Pancreas (tissue), 10 donors: Measurements from ENCODE around the gene IQCM. TPM values are rescaled to one million over a fixed set of nuclear protein-coding genes. Genes with fewer than 3 reads are reported as not detected.
A peak's percentile ranks its signal among the peaks of the same experiment; 100 is the strongest.
"Not testable (repeated sequence)": the region's sequence is repeated elsewhere in the genome, so short reads cannot be mapped to it uniquely, and the experiment has no call there.

Experiments
- ATAC-seq, 4 donors: fragments of 200-7000 bp; cut with Tn5 transposase; one replicate each; pipeline versions ENCODE4 v1.8.0 to v1.9.1; 2020; ENCODE audit warnings: mild to moderate bottlenecking in 4 of 4, moderate library complexity in 4 of 4
- DNase-seq, 6 donors: peaks; one replicate each; pipeline ENCODE4 v3.0.0-alpha.2; 2020
- FAIRE-seq: peaks from 2 replicates; lab custom pipeline; 2012; peaks lifted over from hg19 to GRCh38; lab: Jason Lieb, UNC
- H3K27ac ChIP-seq, 4 donors: fragments of 200-600 bp; sonication (generic); 1 replicate in 3 of 4; 2 replicates in 1 of 4; pipeline versions ENCODE4 v1.5.0 to v1.8.0; 2020
- H3K27me3 ChIP-seq, 4 donors: fragments of 200-600 bp; one replicate each; pipeline ENCODE4 v1.8.0; 2021
- H3K36me3 ChIP-seq, 3 donors: fragments of 200-600 bp; sonication (generic) in 1 of 3; one replicate each; pipeline versions ENCODE4 v1.5.0 to v1.8.0; 2020 to 2021
- H3K4me1 ChIP-seq, 3 donors: fragments of 200-600 bp; one replicate each; pipeline ENCODE4 v1.8.0; 2021
- H3K4me3 ChIP-seq, 4 donors: fragments of 200-600 bp; sonication (generic) in 2 of 4; one replicate each; pipeline versions ENCODE4 v1.5.0 to v1.8.0; 2020 to 2021
- H3K9me3 ChIP-seq, 4 donors: fragments of 200-600 bp; one replicate each; pipeline ENCODE4 v1.8.0; 2021
- WGBS, 2 donors: extraction: QIAGEN DNeasy Blood & Tissue Kit; methylation state at CpG; one replicate each; pipeline ENCODE4 v1.1.7; 2013; 5-methylcytosine and 5-hydroxymethylcytosine counted together
- intact Hi-C, 3 donors: fragments of 100-400 bp; cut with DNase I; formaldehyde crosslinking; loops; one replicate each; pipeline versions ENCODE4 v1.11.1 to v1.14.2; 2022
- polyA plus RNA-seq, 2 donors: library from polyadenylated mRNA; stranded (reverse); fragments of 200-250 nt; gene quantifications; one replicate each; pipeline ENCODE4 v1.2.3, GENCODE V29; 2013
- total RNA-seq, 6 donors: library from RNA; stranded (reverse); fragmentation: NEBNext Ultra II Directional in 4 of 6; extraction: Animal tissue kit (Norgen Biotek cat#: 25700) in 4 of 6; gene quantifications; one replicate each; pipeline versions ENCODE4 v1.2.1 to v1.2.4, GENCODE V29; 2021 to 2023
- TF ChIP-seq, protein P1 (sequence below), 4 donors: fragments of 200-600 bp; sonication (generic) in 3 of 4; IDR thresholded peaks; one replicate each; pipeline versions ENCODE4 v1.5.0 to v1.8.0; 2021; ENCODE audit warnings: antibody characterized with exemption in 4 of 4
- donor health status: healthy with polysubstance abuse.
- donor health status: DM: no; HTN: no; CAD: no; lungs with moderate emphysema.
- donor health status: DM: no; HTN: no; CAD: no.
- donor health status: control.
- donor health status: control.
- donor health status: Bipolar disorder and iron deficiency.
- donor health status: DM: yes; HTN: yes; CAD: no.
- donor health status: DM: no; HTN: no; CAD: no.
- donor health status: DM: no; HTN: no; CAD: no.
- donor health status: DM: yes; HTN: yes; CAD: no.

The IQCM gene
- total and polyA plus RNA-seq, 8 donors, result not detected

DNA sequence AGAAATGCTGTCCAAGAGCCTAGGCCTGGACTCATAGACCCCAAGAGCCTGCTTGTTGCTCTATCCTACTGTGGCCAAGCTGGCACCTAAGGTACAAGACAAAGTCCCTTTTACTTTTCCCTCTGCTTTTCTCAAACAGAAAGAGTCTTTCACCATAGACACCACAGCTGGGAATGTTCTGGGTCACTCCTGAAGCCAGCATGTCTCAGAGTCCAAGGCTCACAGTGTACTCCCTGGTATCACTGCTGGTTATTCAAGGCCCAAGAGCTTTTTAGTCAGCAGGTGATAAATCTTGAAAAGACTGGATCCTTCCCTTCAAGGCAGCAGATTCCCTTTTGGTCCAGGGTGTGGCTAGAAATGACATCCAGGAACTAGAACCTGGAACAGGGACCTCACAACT, 328.8 kb downstream of the IQCM start:
- no peaks in the 10 kb centered on the region for H3K27me3 ChIP-seq
- FAIRE-seq (no peak), DNase-seq (no peak), ATAC-seq (no peak)
- no peak overlapping the region for H3K27ac ChIP-seq
- no peak overlapping the region for H3K4me3 ChIP-seq
- TF ChIP-seq, protein P1, sequence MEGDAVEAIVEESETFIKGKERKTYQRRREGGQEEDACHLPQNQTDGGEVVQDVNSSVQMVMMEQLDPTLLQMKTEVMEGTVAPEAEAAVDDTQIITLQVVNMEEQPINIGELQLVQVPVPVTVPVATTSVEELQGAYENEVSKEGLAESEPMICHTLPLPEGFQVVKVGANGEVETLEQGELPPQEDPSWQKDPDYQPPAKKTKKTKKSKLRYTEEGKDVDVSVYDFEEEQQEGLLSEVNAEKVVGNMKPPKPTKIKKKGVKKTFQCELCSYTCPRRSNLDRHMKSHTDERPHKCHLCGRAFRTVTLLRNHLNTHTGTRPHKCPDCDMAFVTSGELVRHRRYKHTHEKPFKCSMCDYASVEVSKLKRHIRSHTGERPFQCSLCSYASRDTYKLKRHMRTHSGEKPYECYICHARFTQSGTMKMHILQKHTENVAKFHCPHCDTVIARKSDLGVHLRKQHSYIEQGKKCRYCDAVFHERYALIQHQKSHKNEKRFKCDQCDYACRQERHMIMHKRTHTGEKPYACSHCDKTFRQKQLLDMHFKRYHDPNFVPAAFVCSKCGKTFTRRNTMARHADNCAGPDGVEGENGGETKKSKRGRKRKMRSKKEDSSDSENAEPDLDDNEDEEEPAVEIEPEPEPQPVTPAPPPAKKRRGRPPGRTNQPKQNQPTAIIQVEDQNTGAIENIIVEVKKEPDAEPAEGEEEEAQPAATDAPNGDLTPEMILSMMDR (IDR thresholded peaks at IDR 0.05), result no peak
- intact Hi-C loops, result no loop called here
- H3K4me1 ChIP-seq, result no peaks in the 10 kb centered on the region
- no peaks in the 10 kb centered on the region for H3K36me3 ChIP-seq
- no peaks in the 10 kb centered on the region for H3K9me3 ChIP-seq

DNA sequence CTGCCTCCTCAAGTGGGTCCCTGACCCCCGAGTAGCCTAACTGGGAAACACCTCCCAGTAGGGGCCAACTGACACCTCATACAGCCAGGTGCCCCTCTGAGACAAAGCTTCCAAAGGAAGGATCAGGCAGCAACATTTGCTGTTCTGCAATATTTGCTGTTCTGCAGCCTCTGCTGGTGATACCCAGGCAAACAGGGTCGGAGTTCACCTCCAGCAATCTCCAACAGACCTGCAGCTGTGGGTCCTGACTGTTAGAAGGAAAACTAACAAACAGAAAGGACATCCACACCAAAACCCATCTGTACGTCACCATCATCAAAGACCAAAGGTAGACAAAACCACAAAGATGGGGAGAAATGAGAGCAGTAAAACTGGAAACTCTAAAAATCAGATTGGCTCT, 347.0 kb downstream of the IQCM start:
- WGBS, 2 donors, result 57 to 63% methylated on average over 3 of the region's 3 CpGs
- DNase-seq, H3K9me3 ChIP-seq, H3K36me3 ChIP-seq, FAIRE-seq, intact Hi-C loops, H3K27ac ChIP-seq, ATAC-seq, H3K4me1 ChIP-seq, H3K4me3 ChIP-seq, H3K27me3 ChIP-seq: not testable (repeated sequence)

DNA sequence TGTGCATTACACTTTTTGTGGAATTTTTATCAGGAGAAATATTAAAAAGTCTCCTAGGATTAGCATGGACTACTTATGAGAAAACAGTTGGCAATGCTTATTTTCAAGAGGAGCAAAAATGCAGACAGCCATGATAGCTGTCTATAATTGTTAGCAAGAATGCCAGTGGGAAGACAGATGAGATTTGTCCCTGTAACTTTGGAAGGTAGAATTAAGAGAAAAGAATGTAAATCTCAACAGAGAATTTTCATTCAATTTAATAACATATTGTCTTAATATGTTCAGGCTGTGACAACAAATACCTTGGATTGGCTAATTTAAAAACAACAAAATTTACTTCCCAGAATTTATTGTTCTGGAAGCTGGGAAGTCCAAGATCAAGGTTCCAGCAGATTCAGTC, 349.2 kb downstream of the IQCM start:
- no peak overlapping the region for H3K27ac ChIP-seq
- no peaks in the 10 kb centered on the region for H3K4me1 ChIP-seq
- H3K36me3 ChIP-seq, result no peaks in the 10 kb centered on the region
- no peaks in the 10 kb centered on the region for H3K27me3 ChIP-seq
- ATAC-seq (no peak), FAIRE-seq (no peak), DNase-seq (no peak)
- intact Hi-C loops, result no loop called here
- H3K4me3 ChIP-seq, result no peak overlapping the region
- TF ChIP-seq, protein P1 (IDR thresholded peaks at IDR 0.05), result no peak
- H3K9me3 ChIP-seq, result no peaks in the 10 kb centered on the region

DNA sequence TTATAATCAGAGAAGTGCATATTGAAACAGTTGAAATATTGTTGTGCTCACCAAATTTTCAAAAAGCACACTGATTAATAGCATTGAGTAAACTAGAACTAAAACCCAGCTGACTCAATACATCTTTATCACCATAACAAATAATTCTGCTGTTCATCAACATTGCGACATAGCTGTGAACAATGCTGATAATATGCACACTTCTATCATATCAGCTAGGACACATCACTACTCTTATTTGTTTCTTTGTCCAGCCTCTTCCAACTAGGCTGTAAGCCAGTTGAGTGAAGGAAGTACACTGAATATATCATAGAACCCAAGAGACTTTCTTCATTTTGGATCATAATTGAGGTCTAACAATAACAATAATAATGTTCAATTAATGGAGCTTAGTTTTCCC, 349.7 kb downstream of the IQCM start:
- H3K4me3 ChIP-seq, result no peak overlapping the region
- H3K27ac ChIP-seq, result no peak overlapping the region
- H3K27me3 ChIP-seq, result no peaks in the 10 kb centered on the region
- ATAC-seq (peak in 1 of 4 donors; percentile 14), FAIRE-seq (no peak), DNase-seq (no peak)
- 34 to 38% methylated on average over 1 of the region's 1 CpG for WGBS, 2 donors
- intact Hi-C loops, result no loop called here
- H3K36me3 ChIP-seq, result no peaks in the 10 kb centered on the region
- H3K4me1 ChIP-seq, result no peaks in the 10 kb centered on the region
- H3K9me3 ChIP-seq, result no peaks in the 10 kb centered on the region
- TF ChIP-seq, protein P1 (IDR thresholded peaks at IDR 0.05), result no peak

DNA sequence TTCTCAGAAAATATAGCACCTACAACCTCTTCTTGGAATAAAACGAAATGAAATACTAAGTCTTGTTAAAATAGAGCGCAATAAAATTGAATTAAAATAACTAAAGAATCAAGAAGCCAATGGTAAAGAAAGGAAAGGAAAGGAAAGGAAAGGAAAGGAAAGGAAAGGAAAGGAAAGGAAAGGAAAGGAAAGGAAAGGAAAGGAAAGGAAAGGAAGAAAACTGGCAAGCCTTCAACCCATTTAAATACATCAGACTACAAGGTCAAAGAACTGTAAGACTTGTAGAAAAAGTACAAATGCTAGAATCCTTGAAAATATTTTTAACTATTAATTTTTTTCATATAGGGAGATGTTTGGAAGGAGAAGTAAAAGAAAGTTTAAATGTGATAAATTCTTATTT, 372.1 kb downstream of the IQCM start:
- 74 to 83% methylated on average over 2 of the region's 2 CpGs for WGBS, 2 donors
- H3K4me1 ChIP-seq, result no peaks in the 10 kb centered on the region
- H3K27me3 ChIP-seq, result no peaks in the 10 kb centered on the region
- no peak for DNase-seq
- ATAC-seq, result no peak
- TF ChIP-seq, protein P1 (IDR thresholded peaks at IDR 0.05), result no peak
- intact Hi-C loops, result no loop called here
- H3K9me3 ChIP-seq, result no peaks in the 10 kb centered on the region
- FAIRE-seq, result no peak
- no peak overlapping the region for H3K27ac ChIP-seq
- no peaks in the 10 kb centered on the region for H3K36me3 ChIP-seq
- H3K4me3 ChIP-seq, result no peak overlapping the region

DNA sequence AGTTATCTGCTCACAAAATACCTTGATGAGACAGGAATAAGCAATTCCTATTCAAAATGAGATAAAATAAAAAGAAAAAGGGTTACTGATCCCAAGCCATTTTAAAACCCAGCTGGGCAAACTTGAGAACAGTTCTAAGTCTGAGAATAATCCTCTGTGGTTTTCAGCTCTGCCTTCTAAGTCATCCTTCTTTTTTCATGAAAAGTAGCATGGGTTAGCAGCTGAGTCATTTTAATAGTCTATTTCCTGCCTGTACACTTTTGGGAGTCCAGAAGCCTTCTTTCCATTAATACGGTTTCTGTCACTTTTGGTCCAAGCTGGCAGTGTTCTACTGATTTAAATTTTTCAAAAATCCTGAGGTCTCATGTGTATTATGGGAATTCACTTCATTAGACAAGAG, 374.3 kb downstream of the IQCM start:
- H3K4me3 ChIP-seq, result no peak overlapping the region
- FAIRE-seq (no peak), DNase-seq (no peak), ATAC-seq (no peak)
- no peak overlapping the region for H3K27ac ChIP-seq
- no peaks in the 10 kb centered on the region for H3K4me1 ChIP-seq
- intact Hi-C loops, result no loop called here
- WGBS, 2 donors, result 77 to 94% methylated on average over 1 of the region's 1 CpG
- TF ChIP-seq, protein P1 (IDR thresholded peaks at IDR 0.05), result no peak
- H3K9me3 ChIP-seq, result no peaks in the 10 kb centered on the region
- no peaks in the 10 kb centered on the region for H3K27me3 ChIP-seq
- no peaks in the 10 kb centered on the region for H3K36me3 ChIP-seq
